Measurements from ENCODE around the gene C1QA.
"Not testable (repeated sequence)": the region's sequence is repeated elsewhere in the genome, so short reads cannot be mapped to it uniquely, and the experiment has no call there.

GRCh38 chr1:22668840-22669239, 32.4 kb downstream of the C1QA start:
- TF ChIP-seq ARNTL (CRISPR knock-in tag; IDR thresholded peaks at IDR 0.05; ENCODE audit: borderline replicate concordance, low read depth); ZC3H10 (CRISPR knock-in tag; IDR thresholded peaks at IDR 0.05); TSHZ2 (CRISPR knock-in tag; IDR thresholded peaks at IDR 0.05); CSDC2 (CRISPR knock-in tag; IDR thresholded peaks at IDR 0.05); ZNF8 (CRISPR knock-in tag; IDR thresholded peaks at IDR 0.05); ESRRG (CRISPR knock-in tag; IDR thresholded peaks at IDR 0.05); CREB5 (CRISPR knock-in tag; IDR thresholded peaks at IDR 0.05; ENCODE audit: low read depth); BACH2 (CRISPR knock-in tag; IDR thresholded peaks at IDR 0.05; ENCODE audit: borderline replicate concordance); ZNF70 (CRISPR knock-in tag; IDR thresholded peaks at IDR 0.05): not testable (repeated sequence)
